ENCODE data around the gene IRF2BPL.

The IRF2BPL gene

DNA sequence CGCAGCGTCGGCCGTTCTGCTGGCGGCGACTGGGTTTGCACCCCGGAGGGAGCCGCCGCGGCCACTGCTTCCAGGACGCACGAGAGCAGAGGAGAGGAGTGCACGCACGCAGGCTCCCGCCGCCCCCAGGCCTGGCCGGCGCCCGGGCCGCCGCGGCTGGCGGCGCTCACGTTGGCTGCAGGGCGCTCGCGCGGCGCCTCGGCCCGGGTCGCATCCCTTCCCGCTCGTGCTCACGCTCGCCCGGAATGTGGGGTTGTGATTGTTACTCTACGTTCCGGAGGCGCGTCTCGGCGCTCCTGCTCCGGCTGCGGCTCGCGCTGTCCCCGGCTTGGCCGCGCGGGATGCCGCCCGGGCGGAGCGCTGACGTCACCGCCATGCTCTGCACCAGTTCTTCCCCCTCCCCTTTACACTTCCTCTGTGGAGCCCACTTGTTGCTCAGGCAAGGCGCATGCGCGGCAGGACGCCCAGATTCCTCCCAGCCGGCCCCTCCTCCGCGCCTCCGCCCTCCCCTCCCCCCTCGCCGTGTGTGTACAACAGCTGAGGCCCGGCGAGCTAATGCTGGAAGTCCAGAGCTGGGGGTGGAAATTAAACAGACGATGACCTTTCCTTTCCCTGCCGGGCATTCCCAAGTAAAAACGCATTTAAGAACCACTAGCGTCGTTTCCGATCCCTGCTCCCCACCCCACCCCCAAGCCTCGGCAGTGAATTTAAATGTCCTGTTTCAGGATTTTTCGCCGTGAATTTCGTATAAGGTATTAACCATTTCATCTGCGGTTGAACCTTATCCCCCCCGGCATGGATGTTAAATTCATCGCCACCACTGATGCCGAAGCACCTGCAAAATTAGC is at the start of gene IRF2BPL:
IRF2BPL (minus strand) TSS at position 325 of the 848 bp plus-strand sequence. CDS start 916 bp downstream, outside the sequence.
- peak; percentile 92 to 93 for DNase-seq (ENCODE audit: low read depth in 2 of 2)

DNA sequence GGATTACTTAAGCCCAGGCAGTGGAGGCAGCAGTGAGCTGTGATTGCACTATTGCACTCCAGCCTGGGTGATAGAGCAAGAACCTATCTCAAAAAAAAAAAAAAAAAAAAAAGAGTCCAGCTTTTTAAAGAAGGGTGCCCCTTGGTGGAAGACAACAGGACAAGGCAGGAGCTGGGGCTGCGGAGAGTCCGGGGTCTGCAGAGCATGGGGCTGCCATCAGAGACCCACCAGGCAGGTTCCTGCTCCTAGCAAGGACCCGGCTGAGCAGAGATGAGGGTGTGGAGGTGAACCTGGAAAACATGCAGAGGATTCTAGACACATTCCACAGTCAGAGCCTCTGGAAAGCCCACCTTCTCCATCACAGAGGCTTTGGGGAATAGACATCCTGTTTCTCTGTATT is 48.5 kb upstream of the IRF2BPL start:
- DNase-seq (ENCODE audit: low read depth in 2 of 2), result no peak

DNA sequence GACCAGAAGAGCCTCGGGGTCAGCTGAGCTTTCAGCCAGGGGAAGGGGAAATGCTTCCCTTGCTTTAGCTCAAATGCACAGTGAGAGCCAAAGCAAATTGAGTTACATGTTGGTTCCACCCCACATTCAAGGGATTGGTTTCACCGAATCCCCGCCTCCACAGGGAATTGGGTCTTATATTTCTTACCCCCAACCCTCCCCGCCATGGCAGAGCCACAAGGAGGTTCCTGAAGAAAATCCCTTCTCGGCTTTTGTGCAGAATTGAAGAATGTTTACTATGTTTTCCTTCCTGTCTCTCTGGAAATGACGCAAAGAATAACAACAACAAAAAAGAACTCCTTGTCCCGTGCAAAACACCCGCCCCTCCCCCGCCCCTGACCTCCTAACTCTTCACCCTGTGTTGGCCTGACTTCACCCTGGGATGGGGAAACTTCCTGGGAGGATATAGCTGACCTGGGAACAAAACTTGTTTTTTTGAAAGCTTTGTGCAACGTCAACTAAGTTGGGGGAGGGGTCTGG is 47.7 kb upstream of the IRF2BPL start:
- DNase-seq (ENCODE audit: low read depth in 2 of 2), result no peak

- no peak for DNase-seq (ENCODE audit: low read depth in 2 of 2)
These were observed 46.5 kb upstream of the IRF2BPL start for GRCh38 chr14:77074969-77075368.

- DNase-seq (ENCODE audit: low read depth in 2 of 2), result no peak
These were observed 43.5 kb upstream of the IRF2BPL start for GRCh38 chr14:77071938-77072388.

GRCh38 chr14:77069551-77069950 is 41.0 kb upstream of the IRF2BPL start:
- no peak for DNase-seq (ENCODE audit: low read depth in 2 of 2)

DNA sequence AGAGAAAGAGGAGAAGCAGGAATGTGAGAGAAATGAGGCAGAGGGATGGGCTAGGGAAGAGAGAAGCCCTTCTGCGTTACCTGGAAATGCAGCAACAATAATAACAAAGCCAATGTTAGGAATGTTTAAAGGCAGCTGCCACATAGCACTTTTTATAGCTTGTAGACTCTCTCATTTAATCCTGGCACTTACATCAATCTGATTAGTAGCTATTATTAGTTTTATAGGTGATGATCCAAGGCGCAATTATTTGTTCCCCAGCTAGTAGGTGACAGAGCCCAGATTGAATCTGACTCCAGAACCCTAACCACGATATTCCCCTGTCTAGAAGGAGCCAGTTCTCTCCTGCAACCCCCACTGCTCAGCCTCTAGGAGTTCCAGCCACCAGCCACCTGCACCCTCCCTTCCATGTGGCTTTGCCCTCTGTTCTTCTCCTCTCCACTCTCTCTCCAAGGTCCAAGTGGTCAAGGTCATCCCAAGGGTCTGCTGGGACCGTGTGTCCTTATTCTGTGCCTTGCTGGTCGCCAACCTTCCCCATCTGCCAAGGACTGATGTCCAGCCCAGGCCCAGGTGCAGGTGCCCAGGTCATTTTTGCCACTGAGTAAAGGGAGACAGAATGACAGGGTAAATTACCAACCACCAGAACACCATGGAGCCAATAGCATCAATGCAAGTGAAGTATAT is 40.2 kb upstream of the IRF2BPL start:
- DNase-seq (ENCODE audit: low read depth in 2 of 2), result no peak

DNA sequence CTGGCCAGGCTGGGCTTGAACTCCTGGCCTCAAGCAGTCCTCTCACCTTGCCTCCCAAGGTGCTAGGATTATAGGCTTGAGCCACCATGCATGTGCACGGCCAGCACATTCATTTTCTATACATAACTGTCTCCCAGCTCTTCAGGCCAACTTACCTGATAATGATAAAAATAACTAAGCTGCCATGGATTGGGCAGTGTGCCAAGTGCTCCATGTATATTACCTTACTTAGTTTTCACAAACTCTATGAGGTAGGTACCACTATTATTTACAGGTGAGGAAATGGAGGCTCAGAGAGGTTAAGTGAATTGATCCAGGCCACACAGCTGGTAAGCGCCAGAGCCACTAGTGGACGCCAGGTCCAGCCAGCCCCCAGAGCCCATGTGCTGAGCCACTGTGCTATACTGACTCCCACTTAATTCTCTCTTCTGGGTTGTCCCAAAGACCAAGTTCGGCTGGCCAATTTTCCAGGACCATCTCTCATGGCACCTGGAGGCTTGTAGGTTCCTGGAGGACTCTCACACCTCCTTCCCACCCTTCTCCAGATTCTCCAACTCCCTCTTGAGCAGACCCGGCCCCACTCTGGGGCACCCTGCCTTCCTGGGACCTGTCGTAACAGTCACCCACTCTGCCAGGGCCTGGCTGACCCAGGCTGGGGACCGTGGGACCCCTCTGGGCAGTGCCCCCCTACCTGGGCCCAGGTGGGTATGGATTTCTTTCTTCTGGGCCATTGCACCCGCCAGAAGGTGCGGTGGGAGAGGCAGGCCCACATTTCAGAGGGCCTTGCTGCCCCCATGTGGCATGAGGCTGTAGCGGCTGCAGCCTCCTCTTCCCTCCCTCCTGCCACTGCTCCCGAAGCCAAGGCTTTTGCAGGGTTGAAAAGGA is 39.4 kb upstream of the IRF2BPL start:
- peak in 1 of 2 donors; percentile 21 for DNase-seq (ENCODE audit: low read depth in 2 of 2)

DNA sequence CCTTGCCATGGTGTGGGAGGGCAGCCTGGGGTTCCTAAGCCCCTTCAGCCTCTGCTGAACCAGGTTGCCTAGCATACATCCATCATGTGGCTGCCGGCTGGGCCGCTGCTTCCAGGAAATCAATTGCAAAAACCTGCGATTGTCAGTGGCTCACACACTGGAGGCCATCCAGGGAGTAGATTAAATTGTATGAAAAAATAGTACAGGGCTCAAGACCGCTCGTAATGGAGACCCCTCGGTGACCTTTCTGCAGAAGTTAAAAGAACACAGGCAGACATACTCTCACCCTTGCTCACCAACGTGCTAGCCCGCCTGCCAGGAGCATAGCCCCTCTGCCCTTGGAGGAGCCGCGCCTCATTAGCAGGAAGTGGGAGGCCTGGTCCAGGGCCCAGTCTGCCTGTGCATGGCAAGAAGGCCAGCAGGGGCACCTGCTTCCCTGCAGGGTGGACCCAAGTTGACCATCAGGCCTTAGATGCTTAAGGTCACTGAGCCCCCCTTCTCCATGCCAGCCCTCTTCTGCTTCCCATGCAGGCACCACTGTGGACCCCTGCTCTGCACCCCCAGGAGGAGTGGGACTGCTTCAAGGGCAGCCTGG is 38.2 kb upstream of the IRF2BPL start:
- no peak for DNase-seq (ENCODE audit: low read depth in 2 of 2)

DNA sequence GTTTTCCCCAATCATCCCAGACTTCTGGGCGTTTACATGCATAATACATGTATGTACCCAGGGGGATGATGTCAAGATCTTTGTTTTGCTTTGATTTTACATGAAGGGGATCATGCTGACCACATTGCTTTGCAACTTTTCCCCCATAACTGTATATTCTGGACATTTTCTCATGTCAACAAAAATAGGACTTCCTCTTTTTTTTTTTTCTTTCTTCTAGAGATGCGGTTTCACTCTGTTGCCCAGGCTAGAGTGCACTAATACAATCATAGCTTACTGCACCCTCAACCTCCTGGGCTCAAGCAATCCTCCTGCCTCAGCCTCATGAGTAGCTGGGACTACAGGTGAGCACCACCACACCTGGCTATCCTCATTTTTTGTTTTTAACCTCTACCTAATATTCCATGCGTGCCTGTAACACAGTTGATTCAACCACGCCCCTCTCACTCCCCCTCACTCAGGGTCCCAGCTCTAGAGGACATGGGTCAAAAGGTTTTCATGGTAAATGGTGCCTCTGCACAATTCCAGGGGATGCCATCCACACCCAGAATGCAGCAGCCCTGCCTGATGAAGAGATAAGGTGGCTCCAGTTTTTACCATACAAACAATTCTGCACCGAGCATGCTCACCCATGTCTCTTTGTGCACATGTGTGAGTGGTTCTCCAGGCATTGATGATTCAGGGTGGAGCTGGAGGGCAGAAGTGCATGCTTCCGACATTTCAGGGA is 37.5 kb upstream of the IRF2BPL start:
- DNase-seq (ENCODE audit: low read depth in 2 of 2), result no peak

DNA sequence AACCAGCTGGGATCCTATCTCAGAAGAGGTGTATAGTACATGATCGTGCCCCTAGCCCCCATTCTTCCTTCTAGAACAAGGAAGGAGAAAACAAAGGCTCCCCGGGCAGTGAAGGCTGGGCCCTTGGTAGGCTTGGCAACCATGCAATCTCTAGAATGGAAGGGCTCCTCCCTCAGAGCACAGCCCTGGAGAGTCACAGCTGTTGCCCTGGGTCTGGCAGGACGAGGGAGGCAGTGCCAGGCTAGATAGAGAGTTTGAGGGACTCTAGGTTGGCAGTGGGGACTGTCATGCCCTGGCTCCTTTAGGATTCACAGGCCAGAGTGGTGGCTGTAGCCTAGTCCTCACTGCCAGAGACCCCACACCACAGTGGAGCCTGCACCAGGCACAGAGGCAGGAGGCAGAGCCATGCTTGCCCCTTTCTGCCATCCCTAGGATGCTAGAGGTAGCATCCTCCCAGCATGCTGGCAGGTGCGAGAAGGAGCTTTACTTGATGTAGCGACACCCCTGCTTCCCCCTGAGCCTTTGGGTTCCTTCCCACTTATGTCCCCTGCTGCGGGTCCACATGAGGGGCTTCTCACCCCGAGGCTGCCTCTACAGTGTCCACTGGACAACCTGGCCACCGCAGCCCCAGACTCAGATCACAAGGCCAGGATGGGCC is 36.1 kb upstream of the IRF2BPL start:
- DNase-seq (ENCODE audit: low read depth in 2 of 2), result no peak

DNA sequence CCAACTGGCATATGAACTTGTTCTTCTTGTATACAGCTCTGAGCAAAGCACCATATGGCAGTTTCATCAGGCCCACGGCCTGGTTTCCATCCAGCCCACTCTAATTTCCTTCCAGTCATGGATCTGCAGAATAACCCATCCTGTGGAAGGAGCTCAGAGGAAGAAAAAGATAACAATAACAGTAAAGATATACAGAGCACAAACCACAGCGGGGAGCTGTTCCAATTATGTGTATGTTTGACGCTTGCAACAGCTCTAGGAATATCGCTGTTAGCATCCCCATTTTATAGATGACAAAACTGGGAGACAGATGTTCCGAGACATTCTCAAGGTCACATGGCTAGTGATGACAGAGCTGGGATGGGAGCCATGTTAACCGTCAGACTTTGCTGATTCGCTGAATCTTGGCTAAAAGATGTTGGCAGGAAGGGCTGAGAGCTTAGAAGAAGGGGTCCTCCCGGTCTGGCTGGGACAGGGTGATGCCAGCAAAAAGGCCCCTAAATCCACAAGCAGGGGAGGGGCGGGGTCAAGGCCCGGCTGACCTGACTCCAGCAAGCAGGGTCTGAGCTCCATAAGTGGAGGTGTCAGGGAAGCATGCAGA is 35.2 kb upstream of the IRF2BPL start:
- no peak for DNase-seq (ENCODE audit: low read depth in 2 of 2)

- DNase-seq (ENCODE audit: low read depth in 2 of 2), result no peak
These were observed 33.8 kb upstream of the IRF2BPL start for GRCh38 chr14:77062261-77062660.

DNA sequence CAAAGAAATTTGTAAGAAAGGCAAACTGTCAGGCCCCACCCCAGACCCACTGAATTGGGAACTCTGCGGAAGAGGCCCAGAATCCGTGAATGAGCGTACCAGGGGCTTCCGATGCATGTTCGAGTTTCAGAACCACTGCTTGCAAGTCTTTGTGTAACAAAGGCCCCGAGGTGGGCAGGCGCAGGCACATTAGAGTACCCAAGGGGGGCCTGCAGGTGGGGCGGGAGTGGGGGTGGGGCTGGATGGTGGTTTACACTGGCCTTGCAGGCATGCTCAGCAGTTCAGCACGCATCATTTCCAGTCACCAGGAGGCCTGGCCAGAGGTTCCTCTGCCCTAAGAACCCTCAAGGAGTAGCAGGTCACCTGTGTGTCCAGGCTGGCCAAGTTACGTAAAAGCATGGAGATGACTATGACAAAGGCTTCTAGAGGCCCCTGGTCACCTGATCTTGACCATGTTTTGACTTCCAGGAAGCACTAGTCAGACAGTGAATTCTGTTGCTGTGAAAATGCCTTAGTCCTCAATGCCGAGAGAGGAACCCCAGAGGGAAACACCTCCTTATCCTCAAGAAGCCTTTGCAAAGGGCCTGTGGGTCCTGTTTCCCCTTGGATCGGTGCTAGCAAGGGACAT is 33.2 kb upstream of the IRF2BPL start:
- no peak for DNase-seq (ENCODE audit: low read depth in 2 of 2)

GRCh38 chr14:77059276-77059915 is 30.9 kb upstream of the IRF2BPL start:
- no peak for DNase-seq (ENCODE audit: low read depth in 2 of 2)

DNA sequence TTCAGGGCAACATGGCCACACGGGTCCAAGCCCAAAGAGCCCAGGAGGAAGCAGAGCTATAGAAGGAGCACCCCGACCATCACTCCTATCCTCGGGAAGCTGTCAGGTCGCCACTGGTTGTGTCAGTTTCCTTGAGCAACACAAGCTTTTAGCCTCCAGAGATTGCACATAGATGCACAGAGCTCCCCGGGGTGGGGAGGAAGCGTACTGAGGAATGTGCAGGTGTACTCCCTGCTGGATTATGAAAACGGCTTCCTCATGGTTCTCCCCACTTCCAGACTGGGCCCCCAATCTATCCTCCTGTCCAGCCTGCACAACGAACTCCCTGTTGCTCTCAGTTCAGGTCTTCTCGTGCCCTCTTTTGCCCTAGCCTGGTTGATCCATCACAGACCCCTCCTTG is 30.3 kb upstream of the IRF2BPL start:
- DNase-seq (ENCODE audit: low read depth in 2 of 2), result no peak

- no peak for DNase-seq (ENCODE audit: low read depth in 2 of 2)
These were observed 29.6 kb upstream of the IRF2BPL start for GRCh38 chr14:77058117-77058516.

GRCh38 chr14:77055981-77056380 is 27.5 kb upstream of the IRF2BPL start:
- no peak for DNase-seq (ENCODE audit: low read depth in 2 of 2)

DNA sequence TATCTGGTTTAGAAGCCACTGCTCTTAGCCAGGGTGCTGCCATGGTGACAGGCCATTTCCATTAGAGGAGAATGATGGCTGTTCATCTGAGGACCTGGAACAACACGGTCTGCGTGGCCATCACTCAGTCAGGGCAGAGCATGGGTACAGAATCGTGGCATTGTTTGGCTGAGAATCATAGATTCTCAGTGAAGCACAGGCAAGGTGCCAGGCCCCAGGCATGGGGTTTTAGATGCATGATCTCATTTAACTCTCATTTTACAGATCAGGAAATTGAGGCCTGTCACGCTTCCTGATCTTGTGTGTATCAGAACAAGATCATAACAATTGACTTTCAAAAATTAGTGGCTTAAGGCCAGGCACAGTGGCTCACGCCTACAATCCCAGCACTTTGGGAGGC is 26.8 kb upstream of the IRF2BPL start:
- DNase-seq (ENCODE audit: low read depth in 2 of 2), result no peak

Measured in stimulated activated CD8-positive, alpha-beta memory T cell treated with anti-CD3 and anti-CD28 coated beads, Interleukin-7, amount 100 ng/mL, for 4 hours (primary cell).